ENCODE results near the gene ELN. TPM values are rescaled to one million over a fixed set of nuclear protein-coding genes. Genes with fewer than 3 reads are reported as not detected.

The ELN gene
- total RNA-seq, 1 experiment from 2014 or later: 0.26 TPM

DNA sequence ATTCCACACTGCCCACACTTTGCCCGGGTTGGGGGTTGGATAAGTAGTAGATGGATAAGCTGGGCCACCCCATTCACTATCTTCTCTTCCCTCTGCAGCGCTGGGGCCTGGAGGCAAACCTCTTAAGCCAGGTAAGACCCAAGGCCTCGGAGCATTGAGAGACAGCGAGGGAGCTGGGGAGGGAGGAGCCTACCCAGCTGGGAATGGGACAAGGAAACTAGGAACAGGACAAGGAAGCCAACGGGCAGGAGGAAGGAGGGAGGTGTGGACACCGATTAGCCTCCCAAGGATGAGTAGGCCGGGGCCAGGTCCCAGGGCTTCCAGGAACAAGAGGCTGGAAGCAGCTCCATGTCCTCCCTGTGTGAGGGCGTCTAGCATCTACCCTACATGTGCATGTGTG is 9.6 kb downstream of the ELN start:
- DNase-seq (ENCODE audit: low read depth, low spot score) (no peak), ATAC-seq (no peak)
- peaks cover 8% of the 10 kb centered on the region; the same call in 1 of the 2 replicates for H3K4me1 ChIP-seq (ENCODE audit: control insufficient read depth, insufficient read depth, low read length)
- H3K36me3 ChIP-seq (ENCODE audit: control insufficient read depth, insufficient read depth, low read length): no peaks in the 10 kb centered on the region
- in situ Hi-C loops (cut with HindIII; ENCODE audit: low pct_unique_long_range_greater_than_20kb, low sequenced_read_pairs) (no loop called here), intact Hi-C loops (cut with micrococcal nuclease; ENCODE audit: unreplicated experiment) (no loop called here)
- no peaks in the 10 kb centered on the region for H3K9me3 ChIP-seq (ENCODE audit: control insufficient read depth, insufficient read depth, low read depth, low read length)
- no peak overlapping the region for H3K4me3 ChIP-seq (ENCODE audit: low read depth in 2 of 2, low read length in 2 of 2)
- ChIA-PET POLR2A (no interaction called here), CTCF (interaction anchor here (0.6 to 1.9 kb wide), 2 partner anchors 11 to 245 kb away, joined by 4 to 8 read pairs; no protein-coding TSS in a partner anchor)
- no peak for TF ChIP-seq SIN3A (IDR thresholded peaks at IDR 0.05; ENCODE audit: borderline replicate concordance, insufficient read depth, low read depth, low read length)
- TF ChIP-seq, protein P1, sequence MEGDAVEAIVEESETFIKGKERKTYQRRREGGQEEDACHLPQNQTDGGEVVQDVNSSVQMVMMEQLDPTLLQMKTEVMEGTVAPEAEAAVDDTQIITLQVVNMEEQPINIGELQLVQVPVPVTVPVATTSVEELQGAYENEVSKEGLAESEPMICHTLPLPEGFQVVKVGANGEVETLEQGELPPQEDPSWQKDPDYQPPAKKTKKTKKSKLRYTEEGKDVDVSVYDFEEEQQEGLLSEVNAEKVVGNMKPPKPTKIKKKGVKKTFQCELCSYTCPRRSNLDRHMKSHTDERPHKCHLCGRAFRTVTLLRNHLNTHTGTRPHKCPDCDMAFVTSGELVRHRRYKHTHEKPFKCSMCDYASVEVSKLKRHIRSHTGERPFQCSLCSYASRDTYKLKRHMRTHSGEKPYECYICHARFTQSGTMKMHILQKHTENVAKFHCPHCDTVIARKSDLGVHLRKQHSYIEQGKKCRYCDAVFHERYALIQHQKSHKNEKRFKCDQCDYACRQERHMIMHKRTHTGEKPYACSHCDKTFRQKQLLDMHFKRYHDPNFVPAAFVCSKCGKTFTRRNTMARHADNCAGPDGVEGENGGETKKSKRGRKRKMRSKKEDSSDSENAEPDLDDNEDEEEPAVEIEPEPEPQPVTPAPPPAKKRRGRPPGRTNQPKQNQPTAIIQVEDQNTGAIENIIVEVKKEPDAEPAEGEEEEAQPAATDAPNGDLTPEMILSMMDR (IDR thresholded peaks at IDR 0.05): no peak
- no peak for TF ChIP-seq REST (IDR thresholded peaks at IDR 0.05; ENCODE audit: insufficient read depth in 1 of 2, low read depth in 2 of 2, low read length in 1 of 2)
- no peak for TF ChIP-seq POLR2AphosphoS5 (IDR thresholded peaks at IDR 0.05; ENCODE audit: low read depth, low read length)
- TF ChIP-seq TCF7L2 (IDR thresholded peaks at IDR 0.05; ENCODE audit: low read depth, low read length): no peak
- no peaks in the 10 kb centered on the region for H3K27me3 ChIP-seq (ENCODE audit: control insufficient read depth, insufficient read depth, low read length)
- H3K27ac ChIP-seq (ENCODE audit: low read length): no peak overlapping the region
- no TSS peak for BruUV-seq (replicated peaks)

DNA sequence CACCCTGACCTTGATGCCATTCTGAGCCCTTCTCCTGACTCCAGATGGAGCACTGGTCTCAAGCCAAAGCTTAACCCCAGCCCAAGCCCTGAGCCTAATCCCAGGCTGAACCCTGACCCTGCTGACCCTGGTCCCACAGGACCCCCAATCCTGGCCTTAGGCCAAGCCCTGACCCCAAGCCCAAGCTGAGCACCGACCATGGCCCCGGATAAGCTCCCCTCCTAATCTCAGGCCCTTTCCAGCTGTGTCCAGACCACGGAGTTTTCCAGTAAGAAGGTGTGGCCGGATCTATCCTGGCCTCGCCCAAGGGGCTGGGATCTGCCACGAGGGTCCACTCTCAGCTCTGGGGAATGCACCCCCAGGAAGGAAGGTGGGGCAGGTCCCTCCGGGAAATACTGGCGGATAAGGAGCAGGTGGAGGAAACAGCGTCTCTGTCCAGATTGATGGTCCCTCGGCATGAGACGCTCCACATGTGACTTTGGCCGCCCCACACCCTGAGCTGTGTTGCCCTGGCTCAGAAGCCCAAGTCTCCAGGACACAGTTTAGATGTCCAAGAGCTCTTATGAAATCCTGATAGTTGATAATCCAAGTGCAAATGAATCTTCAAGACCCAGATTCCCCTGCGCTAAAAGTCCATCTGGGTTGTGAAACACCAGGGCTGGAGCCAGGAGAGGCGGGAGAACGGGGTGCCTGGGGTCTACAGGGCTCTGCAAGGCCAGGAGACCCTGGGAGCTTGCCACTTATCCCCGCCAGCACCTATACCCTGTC is 10.4 kb downstream of the ELN start:
- Histone ChIP-seq H3K36me3 (ENCODE audit: control insufficient read depth, insufficient read depth, low read length) (no peaks in the 10 kb centered on the region), H3K4me3 (ENCODE audit: low read depth in 2 of 2, low read length in 2 of 2) (no peak overlapping the region), H3K27me3 (ENCODE audit: control insufficient read depth, insufficient read depth, low read length) (no peaks in the 10 kb centered on the region), H3K27ac (ENCODE audit: low read length) (no peak overlapping the region), H3K4me1 (ENCODE audit: control insufficient read depth, insufficient read depth, low read length) (peaks cover 4% of the 10 kb centered on the region; the same call in 1 of the 2 replicates), H3K9me3 (ENCODE audit: control insufficient read depth, insufficient read depth, low read depth, low read length) (no peaks in the 10 kb centered on the region)
- DNase-seq (ENCODE audit: low read depth, low spot score) (no peak), ATAC-seq (no peak)
- ChIA-PET POLR2A (no interaction called here), CTCF (interaction anchor here (0.6 to 1.9 kb wide), 2 partner anchors 12 to 246 kb away, joined by 4 to 8 read pairs; no protein-coding TSS in a partner anchor)
- TF ChIP-seq POLR2AphosphoS5 (IDR thresholded peaks at IDR 0.05; ENCODE audit: low read depth, low read length) (no peak), TCF7L2 (IDR thresholded peaks at IDR 0.05; ENCODE audit: low read depth, low read length) (no peak), SIN3A (IDR thresholded peaks at IDR 0.05; ENCODE audit: borderline replicate concordance, insufficient read depth, low read depth, low read length) (no peak), REST (IDR thresholded peaks at IDR 0.05; ENCODE audit: insufficient read depth in 1 of 2, low read depth in 2 of 2, low read length in 1 of 2) (no peak)
- TF ChIP-seq, protein P1 (IDR thresholded peaks at IDR 0.05): no peak
- in situ Hi-C loops (cut with HindIII; ENCODE audit: low pct_unique_long_range_greater_than_20kb, low sequenced_read_pairs) (no loop called here), intact Hi-C loops (cut with micrococcal nuclease; ENCODE audit: unreplicated experiment) (no loop called here)
- BruUV-seq (replicated peaks): no TSS peak
